ENCODE results near the gene FAM89A.

DNA sequence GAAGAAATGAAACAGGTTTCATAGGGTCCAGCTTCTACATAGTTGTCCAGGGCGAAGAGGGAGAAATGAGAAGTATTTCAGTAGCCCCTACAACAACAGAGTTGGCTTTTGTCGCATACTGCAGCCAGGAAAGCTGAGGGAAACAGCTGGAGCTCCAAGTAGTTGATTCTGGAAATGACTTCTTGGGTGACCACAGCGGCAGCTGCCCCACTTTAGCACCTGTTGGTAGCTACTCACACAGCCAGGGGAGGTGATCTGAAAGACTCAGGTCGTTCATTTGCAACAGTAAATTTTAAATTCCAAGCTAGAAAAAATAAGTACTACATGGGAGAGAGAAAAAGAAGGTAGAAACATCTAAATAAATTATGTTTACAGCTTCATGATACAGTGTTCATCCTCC lies 63.7 kb downstream of the FAM89A start:
- TF ChIP-seq, protein P1, sequence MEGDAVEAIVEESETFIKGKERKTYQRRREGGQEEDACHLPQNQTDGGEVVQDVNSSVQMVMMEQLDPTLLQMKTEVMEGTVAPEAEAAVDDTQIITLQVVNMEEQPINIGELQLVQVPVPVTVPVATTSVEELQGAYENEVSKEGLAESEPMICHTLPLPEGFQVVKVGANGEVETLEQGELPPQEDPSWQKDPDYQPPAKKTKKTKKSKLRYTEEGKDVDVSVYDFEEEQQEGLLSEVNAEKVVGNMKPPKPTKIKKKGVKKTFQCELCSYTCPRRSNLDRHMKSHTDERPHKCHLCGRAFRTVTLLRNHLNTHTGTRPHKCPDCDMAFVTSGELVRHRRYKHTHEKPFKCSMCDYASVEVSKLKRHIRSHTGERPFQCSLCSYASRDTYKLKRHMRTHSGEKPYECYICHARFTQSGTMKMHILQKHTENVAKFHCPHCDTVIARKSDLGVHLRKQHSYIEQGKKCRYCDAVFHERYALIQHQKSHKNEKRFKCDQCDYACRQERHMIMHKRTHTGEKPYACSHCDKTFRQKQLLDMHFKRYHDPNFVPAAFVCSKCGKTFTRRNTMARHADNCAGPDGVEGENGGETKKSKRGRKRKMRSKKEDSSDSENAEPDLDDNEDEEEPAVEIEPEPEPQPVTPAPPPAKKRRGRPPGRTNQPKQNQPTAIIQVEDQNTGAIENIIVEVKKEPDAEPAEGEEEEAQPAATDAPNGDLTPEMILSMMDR (conservative IDR thresholded peaks at IDR 0.05; ENCODE audit: low read length), result no peak
- TF ChIP-seq EZH2phosphoT487 (IDR thresholded peaks at IDR 0.05; ENCODE audit: borderline replicate concordance), result no peak
